Uterus (tissue), 2 donors: ENCODE data around the gene GDE1.

Experiments used
- CTCF ChIP-seq, 4 experiments: fragments of 200-600 bp in 2 of 4; fragments of 450-650 bp in 2 of 4; sonication (generic) in 2 of 4; IDR thresholded peaks; one replicate each; pipeline ENCODE4 v1.5.1; 2016 to 2019; ENCODE audit warnings: antibody characterized with exemption in 4 of 4, mild to moderate bottlenecking in 2 of 4, moderate library complexity in 1 of 4
- POLR2A ChIP-seq, 2 donors: fragments of 450-650 bp; IDR thresholded peaks; one replicate each; pipeline ENCODE4 v1.6.1; 2016; ENCODE audit warnings: antibody characterized with exemption in 2 of 2, mild to moderate bottlenecking in 1 of 2, moderate library complexity in 1 of 2

DNA sequence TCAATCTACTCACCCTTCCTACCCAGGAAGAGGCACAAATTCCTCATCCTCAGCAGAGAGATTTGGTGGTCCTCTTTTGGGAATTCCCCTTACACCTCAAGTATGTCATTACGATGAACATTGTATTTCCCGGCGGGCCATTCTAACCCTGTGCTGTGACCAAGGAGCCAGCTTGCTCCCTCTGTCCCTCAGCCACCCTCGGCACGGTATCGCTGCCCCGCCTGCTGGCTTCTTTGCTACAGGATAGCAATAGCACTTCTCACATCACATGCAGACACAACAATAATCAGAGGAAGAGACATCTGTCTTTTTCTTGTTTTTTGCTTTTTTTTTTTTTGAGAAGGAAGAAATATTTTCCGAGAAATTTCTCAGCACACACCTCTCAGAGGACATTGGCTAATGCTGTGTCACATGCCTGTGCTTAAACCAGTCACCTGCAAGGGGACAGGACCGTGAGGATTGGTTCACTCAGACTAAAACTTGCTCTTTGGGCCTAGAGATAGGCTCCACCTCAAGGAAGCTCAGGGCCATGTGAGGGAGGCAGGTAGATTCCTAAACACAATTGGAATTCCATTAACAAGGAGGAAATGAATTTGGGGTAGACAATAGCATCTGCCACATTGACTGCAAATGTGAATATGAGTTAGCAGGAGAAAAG, 63.0 kb downstream of the GDE1 start:
- TF ChIP-seq CTCF (IDR thresholded peaks at IDR 0.05) (no peak), POLR2A (IDR thresholded peaks at IDR 0.05) (no peak)
